ENCODE data around the gene CDPF1. TPM values are rescaled to one million over a fixed set of nuclear protein-coding genes. Genes with fewer than 3 reads are reported as not detected.
A peak's percentile ranks its signal among the peaks of the same experiment; 100 is the strongest.
"Not testable (repeated sequence)": the region's sequence is repeated elsewhere in the genome, so short reads cannot be mapped to it uniquely, and the experiment has no call there.

The CDPF1 gene
- total RNA-seq, 1 donor from 2014 or later, result 14.6 TPM

DNA sequence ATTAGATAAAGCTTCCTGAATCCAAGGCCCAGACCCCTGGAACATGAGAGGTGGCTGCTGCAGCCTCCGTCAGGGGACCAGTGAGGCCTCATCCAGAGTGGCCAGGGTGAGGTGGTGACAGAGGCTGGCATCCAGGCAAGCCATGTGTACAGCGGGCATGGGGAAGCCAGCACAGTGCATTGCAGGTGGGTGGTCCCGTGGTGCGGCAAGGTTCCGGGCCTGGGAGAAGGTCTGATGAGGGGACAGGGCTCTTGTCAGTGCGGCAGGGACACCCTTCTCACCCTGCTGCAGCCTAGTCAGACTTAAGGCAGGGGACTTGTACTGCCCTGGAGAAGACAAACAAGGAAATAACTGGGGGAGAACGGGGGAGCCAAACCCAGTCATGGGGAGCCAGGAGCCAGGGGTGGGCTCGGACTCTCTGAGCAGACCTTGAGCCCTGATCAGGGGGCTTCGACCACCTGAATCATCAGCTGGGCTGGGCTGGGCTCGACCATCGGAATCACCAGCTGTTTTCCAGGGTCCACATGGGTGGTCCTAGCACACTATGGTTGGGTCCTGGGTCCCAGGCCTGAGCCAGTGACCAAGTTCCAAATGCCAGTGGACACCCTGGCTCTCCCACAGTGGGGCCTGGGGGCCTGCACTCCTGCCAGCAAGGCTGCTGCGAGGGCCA, 22.8 kb upstream of the CDPF1 start:
- Histone ChIP-seq H3K27me3 (ENCODE audit: control insufficient read depth in 3 of 3, insufficient read depth in 3 of 3, low read length in 3 of 3) (no peaks in the 10 kb centered on the region), H3K9me3 (ENCODE audit: control insufficient read depth in 3 of 3, low read length in 3 of 3) (no peaks in the 10 kb centered on the region), H3K9ac (ENCODE audit: low read depth in 1 of 3, low read length in 3 of 3) (peak overlapping the region in 1 of 3 donors; percentile 25), H3K36me3 (ENCODE audit: control insufficient read depth in 3 of 3, insufficient read depth in 3 of 3, low read length in 3 of 3) (peaks cover 49 to 52% (median 49%) of the 10 kb centered on the region in 3 donors), H3K4me3 (ENCODE audit: low read length in 3 of 3) (no peak overlapping the region), H3K4me1 (ENCODE audit: control insufficient read depth in 3 of 3, insufficient read depth in 3 of 3, low read length in 3 of 3) (peaks cover 8 to 19% (median 17%) of the 10 kb centered on the region in 3 donors), H3K27ac (ENCODE audit: low read depth, low read length) (no peak overlapping the region)

DNA sequence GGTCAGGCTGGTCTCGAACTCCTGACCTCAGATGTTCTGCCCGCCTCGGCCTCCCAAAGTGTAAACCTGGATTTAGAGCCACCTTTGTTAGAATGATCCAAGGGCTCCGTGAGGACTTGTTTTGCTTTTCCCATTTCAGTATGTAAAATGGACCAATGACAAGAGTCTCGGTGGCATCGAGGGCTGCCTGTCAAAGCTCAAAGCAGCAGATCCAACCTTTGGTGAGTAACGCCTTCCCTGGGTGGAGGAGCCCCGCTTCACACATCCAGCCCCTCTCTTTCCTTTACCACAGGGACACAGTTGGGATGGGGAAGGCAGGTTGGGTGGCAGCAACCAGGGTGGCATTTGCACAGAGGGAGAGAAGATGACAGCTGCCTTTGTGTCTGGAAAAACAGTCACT, 22.1 kb upstream of the CDPF1 start:
- H3K36me3 ChIP-seq (ENCODE audit: control insufficient read depth in 3 of 3, insufficient read depth in 3 of 3, low read length in 3 of 3), result peaks cover 44 to 47% (median 45%) of the 10 kb centered on the region in 3 donors

DNA sequence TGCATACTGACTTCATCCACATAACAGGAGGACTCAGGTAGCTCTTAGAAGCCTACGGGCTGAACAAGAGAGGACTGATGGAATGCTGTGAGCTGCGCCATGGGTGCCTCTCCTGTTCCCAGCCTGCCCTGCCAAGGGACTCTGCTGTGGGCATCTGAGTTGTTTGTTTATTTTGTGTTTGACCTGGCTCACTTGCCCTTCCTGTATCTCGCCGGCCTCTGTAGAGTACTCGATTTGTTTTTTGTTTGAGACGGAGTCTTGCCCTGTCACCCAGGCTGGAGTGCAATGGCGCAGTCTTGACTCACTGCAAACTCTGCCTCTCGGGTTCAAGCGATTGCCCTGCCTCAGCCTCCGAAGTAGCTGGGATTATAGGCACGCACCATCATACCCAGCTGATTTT, 19.5 kb upstream of the CDPF1 start:
- Histone ChIP-seq H3K4me1 (ENCODE audit: control insufficient read depth in 3 of 3, insufficient read depth in 3 of 3, low read length in 3 of 3) (peaks cover 18 to 25% (median 20%) of the 10 kb centered on the region in 3 donors), H3K27ac (ENCODE audit: low read depth, low read length) (no peak overlapping the region), H3K4me3 (ENCODE audit: low read length in 3 of 3) (no peak overlapping the region), H3K9me3 (ENCODE audit: control insufficient read depth in 3 of 3, low read length in 3 of 3) (no peaks in the 10 kb centered on the region), H3K36me3 (ENCODE audit: control insufficient read depth in 3 of 3, insufficient read depth in 3 of 3, low read length in 3 of 3) (peaks cover 26% of the 10 kb centered on the region in 3 donors), H3K9ac (ENCODE audit: low read depth in 1 of 3, low read length in 3 of 3) (peak overlapping the region in 1 of 3 donors; percentile 57), H3K27me3 (ENCODE audit: control insufficient read depth in 3 of 3, insufficient read depth in 3 of 3, low read length in 3 of 3) (no peaks in the 10 kb centered on the region)

More for the DNA sequence above, 22.1 kb upstream of the CDPF1 start:
- no peak overlapping the region for H3K27ac ChIP-seq (ENCODE audit: low read depth, low read length)
- peaks cover 11 to 20% (median 14%) of the 10 kb centered on the region in 3 donors for H3K4me1 ChIP-seq (ENCODE audit: control insufficient read depth in 3 of 3, insufficient read depth in 3 of 3, low read length in 3 of 3)
- no peak overlapping the region for H3K4me3 ChIP-seq (ENCODE audit: low read length in 3 of 3)
- no peak overlapping the region for H3K9ac ChIP-seq (ENCODE audit: low read depth in 1 of 3, low read length in 3 of 3)
- H3K9me3 ChIP-seq (ENCODE audit: control insufficient read depth in 3 of 3, low read length in 3 of 3), result no peaks in the 10 kb centered on the region
- no peaks in the 10 kb centered on the region for H3K27me3 ChIP-seq (ENCODE audit: control insufficient read depth in 3 of 3, insufficient read depth in 3 of 3, low read length in 3 of 3)

DNA sequence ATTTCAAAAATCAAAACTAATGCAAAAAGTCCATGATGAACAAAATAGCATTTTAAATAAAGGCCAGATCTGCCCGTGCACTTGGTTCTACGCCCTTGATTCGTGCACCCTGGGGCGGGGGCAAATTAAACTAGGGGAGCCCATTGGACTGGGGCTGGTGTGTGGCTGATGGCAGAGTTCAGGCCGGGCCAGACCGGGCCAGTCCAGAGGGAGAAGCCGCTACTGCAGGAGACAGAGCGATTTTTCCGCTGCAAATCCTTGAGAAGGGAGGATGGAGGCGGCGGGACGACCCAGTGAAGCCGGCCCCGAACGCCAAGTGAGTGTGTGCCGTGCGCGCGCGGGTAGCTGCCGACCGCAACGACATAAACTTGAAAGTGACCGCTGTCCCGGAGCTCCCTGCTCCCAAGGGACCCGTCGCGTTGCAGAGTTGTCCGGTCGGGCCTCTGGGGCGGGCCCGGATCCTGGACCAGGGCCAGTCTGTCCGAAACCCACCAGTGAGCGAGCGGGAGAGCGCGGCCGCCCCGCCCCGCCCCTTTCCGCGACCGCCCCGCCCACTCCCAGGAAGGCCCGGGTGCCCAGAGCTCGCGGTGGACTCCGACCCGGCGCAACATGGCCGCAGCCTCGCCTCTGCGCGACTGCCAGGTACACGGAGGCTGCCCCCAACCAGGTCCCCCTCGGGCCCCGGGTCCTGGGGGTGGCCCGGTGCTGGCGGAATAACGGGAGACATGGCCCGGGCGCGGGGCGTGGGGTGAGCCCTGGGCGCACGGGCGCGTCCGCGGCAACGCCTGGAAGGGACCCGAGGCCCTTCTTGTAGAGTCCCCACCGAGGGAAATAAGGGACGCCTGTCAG, 17.6 kb upstream of the CDPF1 start, which contains the start of gene TTC38:
TSS of gene TTC38 (plus strand) at position 578 of the 849 bp plus-strand sequence. CDS start at position 610, 32 bp downstream.
- H3K27ac ChIP-seq (ENCODE audit: low read depth, low read length), result peak within 1 kb of the TSS; percentile 90
- peak within 1 kb of the TSS; percentile 79 to 93 (median 88) for H3K9ac ChIP-seq (ENCODE audit: low read depth in 1 of 3, low read length in 3 of 3)
- peaks cover 18 to 25% (median 20%) of the 10 kb centered on the region in 3 donors for H3K4me1 ChIP-seq (ENCODE audit: control insufficient read depth in 3 of 3, insufficient read depth in 3 of 3, low read length in 3 of 3)
- peaks cover 7 to 9% (median 9%) of the 10 kb centered on the region in 3 donors for H3K36me3 ChIP-seq (ENCODE audit: control insufficient read depth in 3 of 3, insufficient read depth in 3 of 3, low read length in 3 of 3)
- no peaks in the 10 kb centered on the region for H3K9me3 ChIP-seq (ENCODE audit: control insufficient read depth in 3 of 3, low read length in 3 of 3)
- peak within 1 kb of the TSS; percentile 77 to 89 (median 87) for H3K4me3 ChIP-seq (ENCODE audit: low read length in 3 of 3)
- no peaks in the 10 kb centered on the region for H3K27me3 ChIP-seq (ENCODE audit: control insufficient read depth in 3 of 3, insufficient read depth in 3 of 3, low read length in 3 of 3)

DNA sequence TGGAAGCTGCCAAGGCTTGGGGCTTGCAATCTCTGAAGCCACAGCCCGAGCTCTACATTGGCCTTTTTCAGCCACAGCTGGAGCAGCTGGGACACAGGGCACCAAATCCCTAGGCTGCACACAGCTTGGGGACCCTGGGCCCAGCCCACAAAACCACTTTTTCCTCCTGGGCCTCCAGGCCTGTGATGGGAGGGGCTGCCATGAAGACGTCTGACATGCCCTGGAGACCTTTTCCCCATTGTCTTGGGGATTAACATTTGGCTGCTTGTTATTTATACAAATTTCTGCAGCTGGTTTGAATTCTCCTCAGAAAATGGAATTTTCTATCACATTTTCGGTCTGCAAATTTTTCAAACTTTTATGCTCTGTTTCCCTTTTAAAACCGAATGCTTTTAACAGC, 15.5 kb upstream of the CDPF1 start:
- H3K36me3 ChIP-seq (ENCODE audit: control insufficient read depth in 3 of 3, insufficient read depth in 3 of 3, low read length in 3 of 3); H3K4me3 ChIP-seq (ENCODE audit: low read length in 3 of 3); H3K9me3 ChIP-seq (ENCODE audit: control insufficient read depth in 3 of 3, low read length in 3 of 3); H3K27ac ChIP-seq (ENCODE audit: low read depth, low read length); H3K9ac ChIP-seq (ENCODE audit: low read depth in 1 of 3, low read length in 3 of 3); H3K27me3 ChIP-seq (ENCODE audit: control insufficient read depth in 3 of 3, insufficient read depth in 3 of 3, low read length in 3 of 3): not testable (repeated sequence)
- peaks cover 18 to 25% (median 20%) of the 10 kb centered on the region in 3 donors for H3K4me1 ChIP-seq (ENCODE audit: control insufficient read depth in 3 of 3, insufficient read depth in 3 of 3, low read length in 3 of 3)

DNA sequence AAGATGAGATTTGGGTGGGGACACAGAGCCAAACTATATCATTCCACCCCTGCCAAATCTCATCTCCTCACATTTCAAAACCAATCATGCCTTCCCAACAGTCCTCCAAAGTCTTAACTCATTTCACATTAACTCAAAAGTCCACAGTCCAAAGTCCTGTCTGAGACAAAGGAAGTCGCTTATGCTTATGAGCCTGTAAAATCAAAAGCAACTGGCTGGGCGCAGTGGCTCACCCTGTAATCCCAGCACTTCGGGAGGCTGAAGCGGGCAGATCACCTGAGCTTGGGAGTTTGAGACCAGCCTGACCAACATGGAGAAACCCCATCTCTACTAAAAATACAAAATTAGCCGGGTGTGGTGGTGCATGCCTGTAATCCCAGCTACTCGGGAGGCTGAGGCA, 14.4 kb upstream of the CDPF1 start:
- H3K36me3 ChIP-seq (ENCODE audit: control insufficient read depth in 3 of 3, insufficient read depth in 3 of 3, low read length in 3 of 3); H3K4me3 ChIP-seq (ENCODE audit: low read length in 3 of 3); H3K27ac ChIP-seq (ENCODE audit: low read depth, low read length); H3K27me3 ChIP-seq (ENCODE audit: control insufficient read depth in 3 of 3, insufficient read depth in 3 of 3, low read length in 3 of 3); H3K9me3 ChIP-seq (ENCODE audit: control insufficient read depth in 3 of 3, low read length in 3 of 3); H3K9ac ChIP-seq (ENCODE audit: low read depth in 1 of 3, low read length in 3 of 3): not testable (repeated sequence)
- H3K4me1 ChIP-seq (ENCODE audit: control insufficient read depth in 3 of 3, insufficient read depth in 3 of 3, low read length in 3 of 3), result peaks cover 17 to 23% (median 17%) of the 10 kb centered on the region in 3 donors

DNA sequence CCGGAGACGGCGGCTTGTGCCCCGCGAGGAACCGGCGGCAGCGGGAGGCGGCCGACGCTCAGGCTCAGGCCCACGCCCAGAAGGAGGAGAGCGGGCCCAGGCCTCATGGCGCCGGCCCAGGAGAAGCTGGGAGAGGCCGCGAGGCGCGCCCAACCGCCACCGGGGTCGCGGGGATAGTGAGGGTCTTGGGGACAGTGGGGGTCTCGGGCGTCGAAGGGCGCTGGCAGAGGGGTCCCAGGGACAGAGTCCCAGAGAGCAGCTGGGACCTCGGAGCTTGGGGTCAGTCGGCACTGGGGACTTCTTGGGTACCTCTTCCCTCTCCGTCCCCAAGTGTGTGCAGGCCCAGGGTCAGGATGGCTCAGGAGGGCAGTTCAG, 13.1 kb upstream of the CDPF1 start, which contains the start of gene PKDREJ:
TSS of gene PKDREJ (minus strand) at position 128 of the 375 bp plus-strand sequence. CDS start at position 107, 21 bp downstream.
- Histone ChIP-seq H3K27ac (ENCODE audit: low read depth, low read length) (no peak within 1 kb of the TSS), H3K9ac (ENCODE audit: low read depth in 1 of 3, low read length in 3 of 3) (peak within 1 kb of the TSS in 1 of 3 donors; percentile 50), H3K36me3 (ENCODE audit: control insufficient read depth in 3 of 3, insufficient read depth in 3 of 3, low read length in 3 of 3) (no peaks in the 10 kb centered on the region), H3K4me1 (ENCODE audit: control insufficient read depth in 3 of 3, insufficient read depth in 3 of 3, low read length in 3 of 3) (peaks cover 7 to 12% (median 11%) of the 10 kb centered on the region in 3 donors), H3K9me3 (ENCODE audit: control insufficient read depth in 3 of 3, low read length in 3 of 3) (no peaks in the 10 kb centered on the region), H3K4me3 (ENCODE audit: low read length in 3 of 3) (peak within 1 kb of the TSS in 1 of 3 donors; percentile 30), H3K27me3 (ENCODE audit: control insufficient read depth in 3 of 3, insufficient read depth in 3 of 3, low read length in 3 of 3) (peaks cover 4 to 7% (median 7%) of the 10 kb centered on the region in 3 donors)

DNA sequence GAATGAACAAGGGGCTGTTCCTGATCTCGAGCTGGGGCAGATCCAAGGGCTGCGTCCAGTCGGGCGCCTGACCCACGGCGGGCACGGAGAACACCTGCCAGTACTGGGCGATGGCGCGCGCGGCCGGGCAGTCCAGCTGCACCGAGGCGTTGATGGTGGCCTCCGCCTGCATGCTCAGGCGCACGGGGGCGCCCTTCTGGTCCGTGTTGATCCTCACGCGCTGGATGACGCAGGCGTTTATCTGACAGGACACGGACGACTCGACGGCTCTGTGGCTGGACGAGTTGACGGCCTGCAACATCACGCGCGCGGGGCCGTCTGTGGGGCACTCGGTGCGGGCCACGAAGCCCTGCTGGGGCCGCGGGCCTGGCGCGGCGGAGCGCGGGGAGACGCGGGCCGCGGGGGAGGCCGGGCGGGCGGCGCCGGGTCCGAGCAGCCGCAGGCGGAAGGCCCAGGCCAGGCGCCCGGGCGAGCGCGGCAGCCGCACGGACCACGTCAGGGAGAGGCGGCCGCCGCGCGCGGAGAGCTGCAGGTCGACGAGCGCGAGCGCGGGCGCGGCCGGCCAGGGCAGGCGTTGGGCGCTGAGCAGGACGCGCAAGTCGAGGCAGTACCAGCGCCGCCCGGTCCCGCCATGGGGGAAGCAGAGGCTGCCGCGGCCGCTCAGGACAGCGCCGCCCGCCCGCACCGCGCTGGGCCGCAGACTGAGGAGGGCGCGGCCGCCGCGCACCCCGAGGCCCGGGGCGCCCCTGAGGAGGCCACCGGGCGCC, 12.5 kb upstream of the CDPF1 start:
- H3K4me3 ChIP-seq (ENCODE audit: low read length in 3 of 3), result peak overlapping the region in 1 of 3 donors; percentile 30
- no peaks in the 10 kb centered on the region for H3K36me3 ChIP-seq (ENCODE audit: control insufficient read depth in 3 of 3, insufficient read depth in 3 of 3, low read length in 3 of 3)
- H3K27me3 ChIP-seq (ENCODE audit: control insufficient read depth in 3 of 3, insufficient read depth in 3 of 3, low read length in 3 of 3), result peaks cover 4 to 7% (median 7%) of the 10 kb centered on the region in 3 donors
- no peak overlapping the region for H3K27ac ChIP-seq (ENCODE audit: low read depth, low read length)
- H3K9me3 ChIP-seq (ENCODE audit: control insufficient read depth in 3 of 3, low read length in 3 of 3), result no peaks in the 10 kb centered on the region
- H3K4me1 ChIP-seq (ENCODE audit: control insufficient read depth in 3 of 3, insufficient read depth in 3 of 3, low read length in 3 of 3), result peaks cover 5 to 10% (median 9%) of the 10 kb centered on the region in 3 donors
- H3K9ac ChIP-seq (ENCODE audit: low read depth in 1 of 3, low read length in 3 of 3), result peak overlapping the region in 1 of 3 donors; percentile 50

DNA sequence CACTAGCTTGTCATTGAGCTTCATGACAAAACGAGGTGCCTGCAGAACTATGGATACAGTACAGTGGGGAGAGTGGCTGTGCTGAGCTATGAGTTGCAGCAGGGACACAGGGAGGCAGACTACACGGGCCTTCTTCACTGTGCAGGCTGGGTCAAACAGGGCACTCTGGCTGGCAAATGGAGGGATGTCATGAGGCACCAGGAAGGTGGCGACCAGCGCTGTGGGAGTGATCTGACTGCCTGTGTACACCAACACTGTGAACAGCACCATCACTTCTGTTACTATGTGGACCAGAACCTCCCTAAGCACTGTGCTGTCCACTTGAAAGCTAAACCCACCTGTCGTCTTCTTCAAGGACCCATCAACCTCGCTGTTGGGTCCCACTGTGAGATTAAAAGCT, 9.9 kb upstream of the CDPF1 start:
- Histone ChIP-seq H3K27ac (ENCODE audit: low read depth, low read length) (no peak overlapping the region), H3K4me3 (ENCODE audit: low read length in 3 of 3) (no peak overlapping the region), H3K36me3 (ENCODE audit: control insufficient read depth in 3 of 3, insufficient read depth in 3 of 3, low read length in 3 of 3) (no peaks in the 10 kb centered on the region), H3K4me1 (ENCODE audit: control insufficient read depth in 3 of 3, insufficient read depth in 3 of 3, low read length in 3 of 3) (peaks cover 0 to 12% (median 12%) of the 10 kb centered on the region in 3 donors), H3K9me3 (ENCODE audit: control insufficient read depth in 3 of 3, low read length in 3 of 3) (no peaks in the 10 kb centered on the region), H3K9ac (ENCODE audit: low read depth in 1 of 3, low read length in 3 of 3) (no peak overlapping the region), H3K27me3 (ENCODE audit: control insufficient read depth in 3 of 3, insufficient read depth in 3 of 3, low read length in 3 of 3) (peaks cover 4 to 7% (median 7%) of the 10 kb centered on the region in 3 donors)
